Measurements from ENCODE around the gene SELENOV.
"Not testable (repeated sequence)": the region's sequence is repeated elsewhere in the genome, so short reads cannot be mapped to it uniquely, and the experiment has no call there.

Gene SELENOV

GRCh38 chr19:39479319-39479801, 35.6 kb upstream of the SELENOV start:
- not testable (repeated sequence) for H3K4me3 ChIP-seq (ENCODE audit: low read depth, low read length); H3K27ac ChIP-seq (ENCODE audit: extremely low read depth, low read depth, low read length); H3K9me3 ChIP-seq (ENCODE audit: control insufficient read depth, insufficient read depth, low read depth, low read length)
- Histone ChIP-seq H3K36me3 (ENCODE audit: control insufficient read depth in 2 of 2, insufficient read depth in 1 of 2, low read length in 2 of 2) (peaks cover 40 to 61% of the 10 kb centered on the region in 2 experiments), H3K4me1 (ENCODE audit: control insufficient read depth, insufficient read depth, low read length) (peaks cover 15% of the 10 kb centered on the region)
- TF ChIP-seq WT1 (tag by site-specific recombination; IDR thresholded peaks at IDR 0.05) (peak; percentile 35; the same call in 1 of the 2 replicates), ZNF335 (tag by site-specific recombination; conservative IDR thresholded peaks at IDR 0.05) (peak; percentile 78)
- ChIA-PET CTCF (interaction anchor here (6.1 kb wide), 1 partner anchor 53 kb away, joined by 174 read pairs; the partner anchor contains the start of gene EID2B), POLR2A (interaction anchor here (2.0 kb wide), 1 partner anchor 44 kb away, joined by 11 read pairs; the partner anchor contains the start of gene RPS16)

GRCh38 chr19:39479916-39480315, 35.0 kb upstream of the SELENOV start:
- Histone ChIP-seq H3K4me3 (ENCODE audit: low read depth, low read length) (no peak overlapping the region), H3K9me3 (ENCODE audit: control insufficient read depth, insufficient read depth, low read depth, low read length) (no peaks in the 10 kb centered on the region), H3K4me1 (ENCODE audit: control insufficient read depth, insufficient read depth, low read length) (peaks cover 15% of the 10 kb centered on the region), H3K36me3 (ENCODE audit: control insufficient read depth in 2 of 2, insufficient read depth in 1 of 2, low read length in 2 of 2) (peaks cover 40 to 61% of the 10 kb centered on the region in 2 experiments), H3K27ac (ENCODE audit: extremely low read depth, low read depth, low read length) (peak overlapping the region; percentile 88)
- ChIA-PET POLR2A (interaction anchor here (0.6 to 1.6 kb wide), 24 partner anchors 8 to 1784 kb away, joined by 3 to 39 read pairs (median 6); partner anchors contain the start of genes DLL3, DYRK1B, EID2B and HNRNPUL1), CTCF (interaction anchor here (0.6 to 1.2 kb wide), 7 partner anchors 8 to 193 kb away, joined by 3 to 6 read pairs (median 4); partner anchors contain the start of gene EID2B)
- TF ChIP-seq ZNF843 (tag by site-specific recombination; IDR thresholded peaks at IDR 0.05) = no peak
- TF ChIP-seq ZBTB44 (tag by site-specific recombination; IDR thresholded peaks at IDR 0.05) = no peak
- TF ChIP-seq SCRT1 (tag by site-specific recombination; IDR thresholded peaks at IDR 0.05; ENCODE audit: borderline replicate concordance) = no peak
- TF ChIP-seq KLF16 (tag by site-specific recombination; IDR thresholded peaks at IDR 0.05) = no peak
- no peak for TF ChIP-seq ZNF202 (tag by site-specific recombination; IDR thresholded peaks at IDR 0.05; ENCODE audit: borderline replicate concordance)
- no peak for TF ChIP-seq ZNF561 (tag by site-specific recombination; IDR thresholded peaks at IDR 0.05; ENCODE audit: borderline replicate concordance)
- no peak for TF ChIP-seq PRDM6 (tag by site-specific recombination; IDR thresholded peaks at IDR 0.05)
- no peak for TF ChIP-seq CTCF (tag by site-specific recombination; IDR thresholded peaks at IDR 0.05)
- TF ChIP-seq ZNF174 (tag by site-specific recombination; IDR thresholded peaks at IDR 0.05) = no peak
- no peak for TF ChIP-seq ZNF639 (tag by site-specific recombination; IDR thresholded peaks at IDR 0.05)
- TF ChIP-seq ZNF24 (tag by site-specific recombination; IDR thresholded peaks at IDR 0.05) = no peak
- no peak for TF ChIP-seq ZNF521 (tag by site-specific recombination; IDR thresholded peaks at IDR 0.05)
- TF ChIP-seq ZNF398 (tag by site-specific recombination; IDR thresholded peaks at IDR 0.05) = no peak
- no peak for TF ChIP-seq ZBTB49 (tag by site-specific recombination; IDR thresholded peaks at IDR 0.05; ENCODE audit: low read depth)
- no peak for TF ChIP-seq ZNF629 (tag by site-specific recombination; IDR thresholded peaks at IDR 0.05)
- no peak for TF ChIP-seq BCL11A (tag by site-specific recombination; IDR thresholded peaks at IDR 0.05; ENCODE audit: low read depth)
- TF ChIP-seq HOXC10 (CRISPR knock-in tag; IDR thresholded peaks at IDR 0.05) = no peak
- TF ChIP-seq ZNF148 (tag by site-specific recombination; IDR thresholded peaks at IDR 0.05; ENCODE audit: borderline replicate concordance) = no peak
